TTC549 (cell line): ENCODE data around the gene KIF19.

Experiments
- FAIRE-seq: peaks from 2 replicates; lab custom pipeline; 2012; peaks lifted over from hg19 to GRCh38; lab: Jason Lieb, UNC

Gene KIF19

DNA sequence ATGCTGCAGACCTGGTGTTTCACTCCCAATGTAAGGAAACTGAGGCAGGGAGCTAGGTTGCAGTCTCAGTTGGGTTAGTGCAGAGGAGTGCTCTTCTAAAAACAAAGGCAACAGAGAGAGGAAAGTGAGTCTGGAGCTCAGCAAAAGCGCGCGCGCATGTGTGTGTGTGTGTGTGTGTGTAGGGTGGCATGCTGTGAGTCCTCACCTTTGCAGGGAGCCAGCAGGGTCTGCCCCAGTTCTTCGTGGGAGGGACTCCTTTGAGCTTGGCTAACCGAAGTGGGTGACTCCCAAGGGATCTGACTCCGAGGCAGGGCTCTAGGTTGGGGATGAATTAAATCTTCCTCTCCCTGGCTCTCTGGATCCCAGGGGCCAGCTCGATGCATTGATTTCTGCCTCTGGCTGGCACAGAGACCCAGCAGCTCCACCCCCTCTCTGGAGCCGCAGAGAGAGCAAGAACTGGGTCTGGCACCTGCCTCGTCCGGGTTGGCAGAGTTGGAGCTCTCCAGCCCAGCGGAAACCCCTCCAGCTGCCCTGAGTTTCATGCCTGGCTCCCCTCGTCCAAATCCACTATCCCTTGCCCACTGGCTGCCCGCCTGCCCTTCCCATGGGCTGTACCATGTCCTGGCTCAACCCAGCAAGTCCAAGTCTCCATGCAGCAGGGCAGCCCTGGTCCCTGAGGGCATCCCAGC, 36.9 kb downstream of the KIF19 start:
- FAIRE-seq = no peak

DNA sequence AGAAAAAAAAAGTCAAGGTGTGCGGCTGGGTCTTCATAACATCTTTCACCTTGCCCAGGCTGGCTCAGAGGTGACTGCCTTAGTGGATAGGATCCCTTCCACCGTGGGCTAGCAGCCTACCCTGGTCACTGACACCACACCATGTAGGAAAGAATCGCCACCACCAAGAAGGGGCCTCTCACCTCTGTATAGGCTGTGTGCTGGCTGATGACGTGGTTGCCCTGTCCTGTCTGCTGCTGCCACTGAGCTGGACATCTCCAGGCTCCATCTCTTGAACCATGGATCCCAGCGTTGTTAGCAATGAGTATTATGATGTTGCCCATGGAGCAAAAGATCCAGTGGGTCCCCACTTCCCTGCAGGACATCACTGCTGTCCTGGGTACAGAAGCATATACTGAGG, 41.2 kb downstream of the KIF19 start, which contains the start of gene GPR142:
Gene GPR142, plus strand, starts transcription at position 301 of the 400 bp plus-strand sequence. CDS start 2,035 bp downstream, outside the sequence.
- no peak for FAIRE-seq

GRCh38 chr17:74368341-74369081, 42.5 kb downstream of the KIF19 start:
- FAIRE-seq = no peak

DNA sequence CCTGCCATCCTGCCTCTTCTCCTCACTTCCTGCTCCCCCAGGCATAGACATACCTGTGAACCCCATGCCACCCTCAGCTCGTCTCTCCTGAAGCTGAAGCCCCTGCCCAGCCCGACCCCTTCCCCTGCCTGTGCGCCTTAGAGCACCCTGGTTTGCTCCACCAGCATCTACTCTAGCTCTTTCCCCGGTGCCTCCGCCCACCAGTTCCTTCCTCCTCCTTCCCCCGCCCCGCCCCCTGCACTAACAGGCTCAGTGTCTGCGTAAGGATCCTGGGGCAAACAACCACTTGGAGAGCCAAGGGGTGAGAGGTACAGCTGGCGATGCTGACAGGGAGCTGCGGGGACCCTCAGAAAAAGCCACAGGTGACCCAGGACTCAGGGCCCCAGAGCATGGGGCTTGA, 43.2 kb downstream of the KIF19 start:
- FAIRE-seq = no peak

- no peak for FAIRE-seq
Observed at GRCh38 chr17:74369665-74370490, 43.9 kb downstream of the KIF19 start.

GRCh38 chr17:74371653-74372147, 45.7 kb downstream of the KIF19 start:
- no peak for FAIRE-seq

DNA sequence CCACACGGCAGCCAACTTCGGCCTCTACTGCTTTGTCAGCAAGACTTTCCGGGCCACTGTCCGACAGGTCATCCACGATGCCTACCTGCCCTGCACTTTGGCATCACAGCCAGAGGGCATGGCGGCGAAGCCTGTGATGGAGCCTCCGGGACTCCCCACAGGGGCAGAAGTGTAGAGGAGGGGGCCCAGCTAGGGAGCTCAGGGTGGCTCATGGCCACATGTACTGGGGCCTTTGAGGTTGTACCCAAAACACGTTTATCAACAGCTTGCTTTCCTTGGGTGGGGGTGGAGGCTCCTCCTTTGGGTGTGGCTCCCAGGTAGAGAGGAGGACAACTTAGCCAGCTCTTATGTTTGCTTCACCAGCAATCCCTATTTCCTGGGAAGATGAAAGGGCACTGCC, 46.4 kb downstream of the KIF19 start:
- FAIRE-seq = no peak

- FAIRE-seq = no peak
Observed at GRCh38 chr17:74373838-74374606, 48.0 kb downstream of the KIF19 start.

DNA sequence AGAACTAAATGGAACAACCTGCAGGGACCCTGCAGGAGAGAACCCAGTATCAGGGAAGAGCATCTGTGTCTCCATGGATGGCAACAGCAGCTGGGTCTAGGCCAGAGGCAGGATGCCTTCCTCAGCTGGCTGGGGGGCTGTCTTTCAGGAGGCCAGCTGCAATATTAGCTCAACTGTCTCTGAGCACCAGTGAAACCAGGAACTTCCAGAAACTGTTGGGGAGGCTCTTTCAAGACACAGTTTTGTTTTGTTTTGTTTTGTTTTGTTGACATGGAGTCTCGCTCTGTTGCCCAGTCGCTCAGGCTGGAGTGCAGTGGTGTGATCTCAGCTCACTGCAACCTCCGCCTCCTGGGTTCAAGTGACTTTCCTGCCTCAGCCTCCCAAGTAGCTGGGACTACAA, 48.8 kb downstream of the KIF19 start:
- no peak for FAIRE-seq

DNA sequence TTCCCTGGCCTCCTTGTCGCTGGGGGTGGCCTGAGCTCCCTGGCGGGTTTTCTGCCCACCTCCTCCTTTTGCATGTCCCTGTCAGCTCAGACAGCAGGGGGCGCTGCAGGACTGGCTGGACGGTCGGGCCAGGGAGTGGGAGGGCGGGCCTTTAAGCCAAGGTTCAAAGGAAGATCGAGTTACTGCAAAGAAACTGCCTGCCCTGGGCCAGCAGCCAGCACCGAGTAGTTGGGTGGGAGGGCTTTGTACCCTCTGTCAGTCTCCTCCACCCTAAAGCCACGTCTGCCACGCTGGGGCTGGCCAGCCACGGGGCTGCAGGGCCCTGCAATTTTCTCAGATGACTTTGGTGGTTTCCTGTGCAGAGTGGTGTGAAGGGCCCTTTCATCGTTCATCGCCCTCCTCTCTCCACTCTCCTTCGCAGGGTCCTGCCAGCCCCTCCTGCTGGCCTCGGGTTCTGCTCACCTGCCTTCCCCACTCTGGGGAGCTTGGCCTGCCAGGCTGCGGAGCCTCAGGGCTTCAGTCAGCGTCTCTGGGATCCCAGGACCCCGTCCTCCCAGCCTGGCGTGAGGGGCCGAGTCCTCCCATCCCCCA, 53.6 kb downstream of the KIF19 start:
- no peak for FAIRE-seq

GRCh38 chr17:74380086-74380958, 54.3 kb downstream of the KIF19 start:
- FAIRE-seq = no peak

- FAIRE-seq = no peak
Observed at GRCh38 chr17:74380959-74381808, 55.2 kb downstream of the KIF19 start.

GRCh38 chr17:74383141-74383540, 57.1 kb downstream of the KIF19 start:
- FAIRE-seq = no peak

DNA sequence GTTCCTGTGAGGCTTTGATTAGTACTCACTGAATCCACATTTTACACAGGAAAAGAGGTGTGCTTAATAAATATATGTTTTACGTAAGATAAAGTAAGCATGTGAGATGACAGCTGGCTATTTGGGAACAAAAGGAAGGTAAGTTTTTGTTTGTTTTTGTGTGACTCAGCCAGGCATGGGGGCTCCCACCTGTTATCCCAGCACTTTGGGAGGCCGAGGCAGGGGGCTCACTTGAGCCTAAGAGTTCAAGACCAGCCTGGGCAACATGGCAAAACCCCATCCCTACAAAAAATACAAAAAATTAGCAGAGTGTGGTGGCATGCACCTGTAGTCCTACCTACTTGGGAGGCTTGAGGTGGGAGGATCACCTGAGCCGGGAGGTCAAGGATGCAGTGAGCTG, 59.2 kb downstream of the KIF19 start:
- FAIRE-seq = no peak

- FAIRE-seq = no peak
Observed at GRCh38 chr17:74386386-74386785, 60.4 kb downstream of the KIF19 start.

DNA sequence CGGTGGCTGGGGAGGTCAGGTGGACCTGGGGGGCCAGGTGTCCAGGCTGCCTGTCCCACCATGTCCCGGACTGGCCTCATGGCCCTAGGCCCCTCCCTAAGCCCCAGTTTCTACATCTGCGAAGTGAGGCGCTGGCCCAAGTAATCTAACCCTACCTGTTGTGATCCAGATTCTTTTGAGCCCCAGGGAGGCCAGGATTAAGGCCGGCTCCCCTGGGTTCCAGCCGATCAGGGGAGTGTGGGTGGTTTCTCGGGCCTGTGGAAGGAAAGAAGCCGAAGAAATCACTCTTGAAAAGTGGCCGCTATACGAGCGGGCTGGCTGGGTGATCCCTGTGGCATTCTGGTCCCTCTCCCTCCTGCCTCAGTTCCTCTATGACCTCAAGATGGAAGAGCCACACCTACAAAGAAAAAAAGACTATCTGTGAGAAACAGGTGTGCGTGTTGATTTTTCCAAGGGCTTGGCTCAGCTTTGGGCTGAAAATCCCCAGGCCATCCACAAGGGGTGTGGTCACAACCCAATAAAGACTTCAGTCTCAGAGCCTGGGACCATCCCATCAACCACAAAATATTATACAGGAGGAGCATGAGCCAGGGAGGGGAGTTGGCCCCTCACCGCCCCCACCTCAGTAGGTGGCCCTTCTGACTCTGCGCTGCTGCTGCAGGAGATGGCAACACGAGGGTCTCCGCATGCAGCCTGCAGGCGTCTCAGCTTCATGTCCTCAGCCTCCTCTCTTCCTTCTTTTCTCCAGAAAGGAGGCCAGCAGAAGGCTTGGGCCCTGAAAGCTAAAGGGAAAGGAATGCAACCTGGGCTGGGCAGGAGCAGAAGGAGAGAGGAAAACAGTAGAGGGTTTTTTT, 61.6 kb downstream of the KIF19 start:
- no peak for FAIRE-seq

DNA sequence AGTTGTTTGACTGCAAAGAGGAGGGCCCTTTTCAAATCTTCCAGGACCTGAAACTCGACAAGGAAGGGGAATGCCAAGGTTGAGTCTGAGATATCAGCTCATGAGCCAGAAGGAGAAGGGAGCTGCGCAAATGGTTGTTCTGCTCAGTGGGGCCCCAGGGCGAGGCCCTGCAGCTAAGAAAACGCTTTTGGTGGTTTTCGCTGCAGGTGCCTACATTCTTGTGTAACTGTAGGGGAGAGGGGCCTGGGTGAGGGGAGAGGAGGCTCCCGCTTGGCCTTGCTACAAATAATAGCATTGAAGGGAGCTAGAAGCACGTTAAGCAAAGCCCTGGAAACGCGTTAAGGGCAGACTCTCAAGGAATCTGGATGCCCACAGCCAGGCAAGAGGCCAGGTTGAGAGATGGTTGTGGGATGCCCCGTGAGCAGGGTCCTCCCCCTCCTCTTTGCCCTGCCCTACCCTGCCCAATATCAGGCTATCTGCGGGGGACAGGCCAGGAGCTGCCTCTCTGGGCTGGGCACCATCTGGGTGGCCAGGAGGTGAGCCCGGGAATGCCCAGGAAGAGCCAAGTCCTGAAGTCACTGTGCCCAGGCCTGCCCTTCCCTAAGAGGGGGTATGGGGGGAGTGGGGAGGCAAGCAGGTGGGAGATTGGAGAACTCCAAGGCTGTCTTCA, 63.2 kb downstream of the KIF19 start:
- FAIRE-seq = no peak
